H1 (cell line): ENCODE measurements around the gene DEDD.

Experiments
- CBX5 ChIP-seq: fragments of 300-800, 300-1000 bp; sonication (generic); IDR thresholded peaks from 2 replicates; pipeline ENCODE4 v1.7.1; 2016; ENCODE audit warnings: antibody characterized with exemption, low read length, low read depth
- EP300 ChIP-seq, 2 experiments: IDR thresholded peaks; 1 replicate in 1 of 2; 2 replicates in 1 of 2; pipeline ENCODE4 v1.6.1; 2011 to 2012; ENCODE audit warnings: low read depth in 2 of 2, low read length in 2 of 2, mild to moderate bottlenecking in 2 of 2, borderline replicate concordance in 1 of 2, inconsistent platforms in 1 of 2, moderate library complexity in 1 of 2
- EZH2 ChIP-seq: fragments of 200-600 bp; sonication (generic); IDR thresholded peaks from 2 replicates; pipeline ENCODE4 v1.7.1; 2012; ENCODE audit warnings: low read depth, mild to moderate bottlenecking, moderate library complexity, low read length, inconsistent platforms; ENCODE audit not compliant: severe bottlenecking
- GABPA ChIP-seq: IDR thresholded peaks from 2 replicates; pipeline ENCODE4 v1.6.1; 2011; ENCODE audit warnings: mild to moderate bottlenecking, low read length, moderate library complexity, borderline replicate concordance; ENCODE audit not compliant: insufficient read depth
- NRF1 ChIP-seq: IDR thresholded peaks from 2 replicates; pipeline ENCODE4 v1.6.1; 2011; ENCODE audit warnings: mild to moderate bottlenecking, low read depth, low read length, improper control_type of control experiment
- POLR2AphosphoS5 ChIP-seq: IDR thresholded peaks from 2 replicates; pipeline ENCODE4 v1.6.1; 2011; ENCODE audit warnings: low read depth, low read length
- RAD21 ChIP-seq, 2 experiments: IDR thresholded peaks in 1 of 2; conservative IDR thresholded peaks in 1 of 2; 2 replicates each; pipeline ENCODE4 v1.6.1; 2011; ENCODE audit warnings: low read depth in 2 of 2, low read length in 2 of 2, improper control_type of control experiment in 1 of 2, inconsistent platforms in 1 of 2, mild to moderate bottlenecking in 1 of 2, moderate library complexity in 1 of 2
- TBP ChIP-seq: IDR thresholded peaks from 2 replicates; pipeline ENCODE4 v1.6.1; 2011; ENCODE audit warnings: low read depth, low read length, improper control_type of control experiment
- TF ChIP-seq, protein P1 (sequence below): IDR thresholded peaks from 2 replicates; pipeline ENCODE4 v1.6.1; 2011; ENCODE audit warnings: low read length, improper control_type of control experiment
- TF ChIP-seq, protein P2 (sequence below), 3 experiments: IDR thresholded peaks; 1 replicate in 2 of 3; 2 replicates in 1 of 3; pipeline versions ENCODE4 v1.5.1 to v1.6.1; 2011; ENCODE audit warnings: low read length in 3 of 3, mild to moderate bottlenecking in 3 of 3, inconsistent platforms in 2 of 3, low read depth in 1 of 3, moderate library complexity in 1 of 3; ENCODE audit not compliant: insufficient read depth in 1 of 3; ENCODE audit errors: control extremely low read depth in 1 of 3
- TF ChIP-seq, protein P3 (sequence below): IDR thresholded peaks from 2 replicates; pipeline ENCODE4 v1.6.1; 2011; ENCODE audit warnings: low read depth, mild to moderate bottlenecking, low read length; ENCODE audit not compliant: insufficient read depth
- TF ChIP-seq, protein P4 (sequence below): IDR thresholded peaks from 2 replicates; pipeline ENCODE4 v1.6.1; 2012; ENCODE audit warnings: low read length, inconsistent platforms
- TF ChIP-seq, protein P5 (sequence below): IDR thresholded peaks from 2 replicates; pipeline ENCODE4 v1.6.1; 2012; ENCODE audit warnings: inconsistent platforms

DNA sequence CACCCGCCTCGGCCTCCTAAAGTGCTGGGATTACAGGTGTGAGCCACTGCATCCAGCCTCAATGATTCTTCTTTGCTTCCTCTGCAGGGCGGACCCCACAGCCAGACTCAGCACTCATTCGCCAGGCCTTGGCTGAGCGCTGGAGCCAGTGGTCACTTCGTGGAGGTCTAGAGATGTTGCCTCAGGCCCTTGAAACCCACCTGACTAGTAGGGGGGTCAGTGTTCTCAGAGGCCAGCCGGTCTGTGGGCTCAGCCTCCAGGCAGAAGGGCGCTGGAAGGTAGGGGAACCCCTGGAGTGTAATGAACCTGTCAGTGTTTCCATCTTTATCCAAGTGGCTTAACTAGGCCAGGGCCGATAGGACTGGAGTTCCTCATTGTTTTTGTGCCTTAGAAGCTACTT is 36.4 kb upstream of the DEDD start:
- TF ChIP-seq, protein P1, sequence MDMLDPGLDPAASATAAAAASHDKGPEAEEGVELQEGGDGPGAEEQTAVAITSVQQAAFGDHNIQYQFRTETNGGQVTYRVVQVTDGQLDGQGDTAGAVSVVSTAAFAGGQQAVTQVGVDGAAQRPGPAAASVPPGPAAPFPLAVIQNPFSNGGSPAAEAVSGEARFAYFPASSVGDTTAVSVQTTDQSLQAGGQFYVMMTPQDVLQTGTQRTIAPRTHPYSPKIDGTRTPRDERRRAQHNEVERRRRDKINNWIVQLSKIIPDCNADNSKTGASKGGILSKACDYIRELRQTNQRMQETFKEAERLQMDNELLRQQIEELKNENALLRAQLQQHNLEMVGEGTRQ = no peak
- TF ChIP-seq TBP (no peak), CBX5 (no peak), RAD21 (IDR thresholded peaks at IDR 0.05 in 1 of 2, conservative IDR thresholded peaks at IDR 0.05 in 1 of 2; ENCODE audit: low read depth in 2 of 2, low read length in 2 of 2) (no peak), NRF1 (no peak), EP300 (IDR thresholded peaks at IDR 0.05; ENCODE audit: borderline replicate concordance in 1 of 2, low read depth in 2 of 2, low read length in 2 of 2) (no peak), EZH2 (no peak), POLR2AphosphoS5 (no peak), GABPA (no peak)
- TF ChIP-seq, protein P2, sequence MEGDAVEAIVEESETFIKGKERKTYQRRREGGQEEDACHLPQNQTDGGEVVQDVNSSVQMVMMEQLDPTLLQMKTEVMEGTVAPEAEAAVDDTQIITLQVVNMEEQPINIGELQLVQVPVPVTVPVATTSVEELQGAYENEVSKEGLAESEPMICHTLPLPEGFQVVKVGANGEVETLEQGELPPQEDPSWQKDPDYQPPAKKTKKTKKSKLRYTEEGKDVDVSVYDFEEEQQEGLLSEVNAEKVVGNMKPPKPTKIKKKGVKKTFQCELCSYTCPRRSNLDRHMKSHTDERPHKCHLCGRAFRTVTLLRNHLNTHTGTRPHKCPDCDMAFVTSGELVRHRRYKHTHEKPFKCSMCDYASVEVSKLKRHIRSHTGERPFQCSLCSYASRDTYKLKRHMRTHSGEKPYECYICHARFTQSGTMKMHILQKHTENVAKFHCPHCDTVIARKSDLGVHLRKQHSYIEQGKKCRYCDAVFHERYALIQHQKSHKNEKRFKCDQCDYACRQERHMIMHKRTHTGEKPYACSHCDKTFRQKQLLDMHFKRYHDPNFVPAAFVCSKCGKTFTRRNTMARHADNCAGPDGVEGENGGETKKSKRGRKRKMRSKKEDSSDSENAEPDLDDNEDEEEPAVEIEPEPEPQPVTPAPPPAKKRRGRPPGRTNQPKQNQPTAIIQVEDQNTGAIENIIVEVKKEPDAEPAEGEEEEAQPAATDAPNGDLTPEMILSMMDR (IDR thresholded peaks at IDR 0.05; ENCODE audit: control extremely low read depth in 1 of 3, insufficient read depth in 1 of 3, low read depth in 1 of 3, low read length in 3 of 3) = no peak
- TF ChIP-seq, protein P3, sequence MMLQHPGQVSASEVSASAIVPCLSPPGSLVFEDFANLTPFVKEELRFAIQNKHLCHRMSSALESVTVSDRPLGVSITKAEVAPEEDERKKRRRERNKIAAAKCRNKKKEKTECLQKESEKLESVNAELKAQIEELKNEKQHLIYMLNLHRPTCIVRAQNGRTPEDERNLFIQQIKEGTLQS = no peak
- TF ChIP-seq, protein P4, sequence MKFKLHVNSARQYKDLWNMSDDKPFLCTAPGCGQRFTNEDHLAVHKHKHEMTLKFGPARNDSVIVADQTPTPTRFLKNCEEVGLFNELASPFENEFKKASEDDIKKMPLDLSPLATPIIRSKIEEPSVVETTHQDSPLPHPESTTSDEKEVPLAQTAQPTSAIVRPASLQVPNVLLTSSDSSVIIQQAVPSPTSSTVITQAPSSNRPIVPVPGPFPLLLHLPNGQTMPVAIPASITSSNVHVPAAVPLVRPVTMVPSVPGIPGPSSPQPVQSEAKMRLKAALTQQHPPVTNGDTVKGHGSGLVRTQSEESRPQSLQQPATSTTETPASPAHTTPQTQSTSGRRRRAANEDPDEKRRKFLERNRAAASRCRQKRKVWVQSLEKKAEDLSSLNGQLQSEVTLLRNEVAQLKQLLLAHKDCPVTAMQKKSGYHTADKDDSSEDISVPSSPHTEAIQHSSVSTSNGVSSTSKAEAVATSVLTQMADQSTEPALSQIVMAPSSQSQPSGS = no peak
- TF ChIP-seq, protein P5, sequence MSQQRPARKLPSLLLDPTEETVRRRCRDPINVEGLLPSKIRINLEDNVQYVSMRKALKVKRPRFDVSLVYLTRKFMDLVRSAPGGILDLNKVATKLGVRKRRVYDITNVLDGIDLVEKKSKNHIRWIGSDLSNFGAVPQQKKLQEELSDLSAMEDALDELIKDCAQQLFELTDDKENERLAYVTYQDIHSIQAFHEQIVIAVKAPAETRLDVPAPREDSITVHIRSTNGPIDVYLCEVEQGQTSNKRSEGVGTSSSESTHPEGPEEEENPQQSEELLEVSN = no peak
